HEK293T (cell line): ENCODE results near the gene TMEM259.

Source experiments
- BHLHE40 ChIP-seq: fragments of 450-650 bp; IDR thresholded peaks from 2 replicates; pipeline ENCODE4 v1.6.1; 2016; ENCODE audit warnings: mild to moderate bottlenecking, moderate library complexity, borderline replicate concordance
- CTBP1 ChIP-seq: fragments of 450-650 bp; IDR thresholded peaks from 2 replicates; pipeline ENCODE4 v1.6.1; 2016; ENCODE audit warnings: borderline replicate concordance
- ELF4 ChIP-seq: fragments of 450-650 bp; IDR thresholded peaks from 2 replicates; pipeline ENCODE4 v1.6.1; 2017; ENCODE audit warnings: antibody characterized with exemption
- FOXA1 ChIP-seq: fragments of 450-650 bp; IDR thresholded peaks from 2 replicates; pipeline ENCODE4 v1.6.1; 2016; ENCODE audit warnings: mild to moderate bottlenecking
- FOXK2 ChIP-seq: fragments of 450-650 bp; IDR thresholded peaks from 2 replicates; pipeline ENCODE4 v1.6.1; 2016; ENCODE audit warnings: mild to moderate bottlenecking
- FOXM1 ChIP-seq: fragments of 450-650 bp; IDR thresholded peaks from 2 replicates; pipeline ENCODE4 v1.6.1; 2017; ENCODE audit warnings: mild to moderate bottlenecking, borderline replicate concordance
- L3MBTL2 ChIP-seq: fragments of 450-650 bp; conservative IDR thresholded peaks from 2 replicates; pipeline ENCODE4 v1.6.1; 2016; ENCODE audit warnings: mild to moderate bottlenecking
- LEF1 ChIP-seq: fragments of 450-650 bp; IDR thresholded peaks from 2 replicates; pipeline ENCODE4 v1.6.1; 2017; ENCODE audit warnings: mild to moderate bottlenecking, borderline replicate concordance
- NFRKB ChIP-seq: fragments of 450-650 bp; IDR thresholded peaks from 2 replicates; pipeline ENCODE4 v1.6.1; 2016; ENCODE audit warnings: mild to moderate bottlenecking, moderate library complexity
- SP1 ChIP-seq: fragments of 450-650 bp; IDR thresholded peaks from 2 replicates; pipeline ENCODE4 v1.6.1; 2017
- SUZ12 ChIP-seq: fragments of 450-650 bp; IDR thresholded peaks from 2 replicates; pipeline ENCODE4 v1.6.1; 2016; ENCODE audit warnings: mild to moderate bottlenecking
- TARDBP ChIP-seq: fragments of 450-650 bp; IDR thresholded peaks from 2 replicates; pipeline ENCODE4 v1.6.1; 2016
- ZNF384 ChIP-seq: fragments of 450-650 bp; IDR thresholded peaks from 2 replicates; pipeline ENCODE4 v1.6.1; 2016

DNA sequence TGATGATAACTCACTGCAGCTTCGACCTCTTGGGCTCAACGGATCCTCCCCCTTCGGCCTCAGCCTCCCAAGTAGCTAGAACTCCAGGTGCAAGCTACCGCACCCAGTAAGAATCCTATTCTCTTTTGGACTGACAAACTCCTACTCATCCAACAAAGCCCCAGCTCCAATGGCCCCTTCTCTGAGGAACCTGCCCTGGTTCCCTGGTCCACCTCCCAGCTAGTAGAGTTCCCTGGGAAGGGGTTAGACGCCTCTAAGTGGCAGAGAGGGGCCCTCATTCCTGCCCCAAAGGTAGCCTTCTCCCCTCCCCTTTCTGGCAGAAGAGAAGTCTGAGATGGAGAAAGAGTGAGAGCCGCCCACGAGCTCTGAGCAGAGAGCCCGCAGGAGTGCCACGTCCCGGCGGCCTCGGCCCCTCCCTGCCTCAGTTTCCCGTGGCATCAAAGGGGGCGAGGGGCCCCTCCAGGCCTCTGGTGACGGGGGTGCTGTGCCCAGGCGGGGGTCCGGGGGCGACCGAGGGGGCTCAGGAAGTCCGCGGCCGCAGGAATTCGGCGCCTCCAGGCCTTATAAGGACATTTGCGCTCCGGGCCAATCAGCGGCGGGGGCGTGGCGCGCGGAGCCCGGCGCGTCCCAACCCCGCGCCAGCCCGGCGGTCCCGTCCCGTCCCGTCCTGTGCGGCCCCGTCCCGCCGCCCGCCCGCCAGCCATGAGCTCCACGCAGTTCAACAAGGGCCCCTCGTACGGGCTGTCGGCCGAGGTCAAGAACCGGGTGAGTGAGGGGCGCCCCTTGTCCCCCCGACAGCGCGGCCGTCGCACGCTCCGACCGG lies 5.2 kb upstream of the TMEM259 start, which contains the start of gene CNN2:
- TF ChIP-seq NFRKB (no peak), BHLHE40 (no peak), FOXA1 (no peak), FOXM1 (no peak), SUZ12 (no peak), SP1 (no peak), FOXK2 (no peak), CTBP1 (no peak), L3MBTL2 (0 out of 2 replicates have a peak, but pooled peaks have one; percentile 40), ZNF384 (no peak), TARDBP (no peak), LEF1 (0 out of 2 replicates have a peak, but pooled peaks have one; percentile 47), ELF4 (no peak)
